DND-41 (cell line): ENCODE measurements around the gene NF1.

Source experiments
- ATAC-seq: fragments of 200-7000 bp; cut with Tn5 transposase; 3 replicates; pipeline ENCODE4 v1.9.1; 2021; ENCODE audit warnings: low read depth; ENCODE audit not compliant: insufficient read depth
- DNase-seq: peaks from one replicate; pipeline ENCODE4 v3.0.0-alpha.2; 2020
- H2AFZ ChIP-seq: 2 replicates; pipeline ENCODE4 v1.6.0; 2012; ENCODE audit warnings: low read depth, low read length
- H3K27ac ChIP-seq: 2 replicates; pipeline ENCODE4 v1.5.1; 2012; ENCODE audit warnings: low read length, inconsistent platforms
- H3K27me3 ChIP-seq: fragments of 200-600 bp; sonication (generic); 2 replicates; pipeline ENCODE4 v1.6.0; 2012; ENCODE audit warnings: low read length, mild to moderate bottlenecking, inconsistent platforms; ENCODE audit not compliant: insufficient read depth, poor library complexity
- H3K36me3 ChIP-seq: 2 replicates; pipeline ENCODE4 v1.5.1; 2012; ENCODE audit warnings: low read length, inconsistent platforms; ENCODE audit not compliant: insufficient read depth
- H3K4me1 ChIP-seq: 2 replicates; pipeline ENCODE4 v1.5.1; 2012; ENCODE audit warnings: mild to moderate bottlenecking, low read length; ENCODE audit not compliant: insufficient read depth
- H3K4me2 ChIP-seq: 2 replicates; pipeline ENCODE4 v1.6.0; 2012; ENCODE audit warnings: mild to moderate bottlenecking, moderate library complexity, low read length, inconsistent platforms; ENCODE audit not compliant: insufficient read depth
- H3K4me3 ChIP-seq, 2 experiments: fragments of 200-600 bp in 1 of 2; shearing (Covaris generic) in 1 of 2; 2 replicates each; pipeline ENCODE4 v1.5.1; 2012 to 2016; ENCODE audit warnings: inconsistent platforms in 2 of 2, low read length in 2 of 2, mild to moderate bottlenecking in 2 of 2, low read depth in 1 of 2, moderate library complexity in 1 of 2
- H3K79me2 ChIP-seq: 2 replicates; pipeline ENCODE4 v1.6.0; 2012; ENCODE audit warnings: low read length, inconsistent platforms; ENCODE audit not compliant: insufficient read depth
- H3K9ac ChIP-seq: 2 replicates; pipeline ENCODE4 v1.6.0; 2012; ENCODE audit warnings: low read depth, mild to moderate bottlenecking, inconsistent platforms, low read length, moderate library complexity
- H3K9me3 ChIP-seq: 2 replicates; pipeline ENCODE4 v1.5.1; 2012; ENCODE audit warnings: low read length, moderate library complexity, mild to moderate bottlenecking, inconsistent platforms; ENCODE audit not compliant: insufficient read depth, severe bottlenecking
- H4K20me1 ChIP-seq: 2 replicates; pipeline ENCODE4 v1.6.0; 2012; ENCODE audit warnings: low read length; ENCODE audit not compliant: insufficient read depth
- EZH2 ChIP-seq: IDR thresholded peaks from 3 replicates; pipeline ENCODE4 v1.6.1; 2012; ENCODE audit warnings: borderline replicate concordance, low read depth, mild to moderate bottlenecking, moderate library complexity, low read length, inconsistent platforms; ENCODE audit not compliant: severe bottlenecking
- TF ChIP-seq, protein P1 (sequence below): IDR thresholded peaks from 2 replicates; pipeline ENCODE4 v1.5.1; 2012; ENCODE audit warnings: borderline replicate concordance, low read length, moderate library complexity, mild to moderate bottlenecking; ENCODE audit not compliant: poor library complexity, severe bottlenecking; ENCODE audit errors: extremely low read depth

NF1 gene

DNA sequence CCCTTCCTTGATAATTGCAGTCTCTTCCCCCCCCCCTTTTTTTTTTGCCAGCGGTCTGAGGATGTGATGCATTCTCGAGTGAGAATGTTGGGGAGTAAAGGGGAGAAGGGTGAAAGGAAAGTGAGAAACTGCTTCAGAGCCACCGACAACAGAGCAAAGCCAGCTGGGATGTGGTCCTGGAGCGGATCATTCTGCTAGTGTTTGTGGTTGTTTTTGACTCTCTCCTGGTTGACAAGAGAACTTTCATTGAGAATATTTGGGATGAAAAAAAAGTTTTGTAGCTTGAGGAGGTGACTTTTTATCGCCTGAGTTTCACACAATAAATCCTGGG is 1.3 kb downstream of the NF1 start:
- H3K79me2 ChIP-seq: peaks cover 57% of the 10 kb centered on the region
- peak overlapping the region; percentile 88 for H2AFZ ChIP-seq

DNA sequence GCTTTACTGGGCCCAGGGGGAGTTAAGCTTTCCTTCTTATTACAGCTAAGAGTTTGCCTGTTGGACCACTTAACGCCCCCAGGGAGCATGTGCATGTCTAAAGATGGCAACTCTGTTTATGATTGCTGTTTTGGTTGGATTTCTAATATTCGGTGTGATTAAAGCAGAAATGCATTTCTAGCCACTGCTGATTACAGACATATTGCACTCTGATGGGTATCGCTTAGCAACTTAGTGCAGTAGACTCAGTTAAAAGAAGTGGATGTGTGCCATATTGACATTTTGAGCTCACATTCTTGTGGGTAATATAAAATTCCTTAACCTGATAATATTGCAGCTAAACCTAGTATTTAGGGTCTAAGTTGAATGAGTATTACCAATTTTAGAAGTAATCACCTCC is 4.2 kb downstream of the NF1 start:
- DNase-seq (no peak), ATAC-seq (no peak)
- H3K4me2 ChIP-seq: no peak overlapping the region
- no peak for TF ChIP-seq EZH2
- TF ChIP-seq, protein P1, sequence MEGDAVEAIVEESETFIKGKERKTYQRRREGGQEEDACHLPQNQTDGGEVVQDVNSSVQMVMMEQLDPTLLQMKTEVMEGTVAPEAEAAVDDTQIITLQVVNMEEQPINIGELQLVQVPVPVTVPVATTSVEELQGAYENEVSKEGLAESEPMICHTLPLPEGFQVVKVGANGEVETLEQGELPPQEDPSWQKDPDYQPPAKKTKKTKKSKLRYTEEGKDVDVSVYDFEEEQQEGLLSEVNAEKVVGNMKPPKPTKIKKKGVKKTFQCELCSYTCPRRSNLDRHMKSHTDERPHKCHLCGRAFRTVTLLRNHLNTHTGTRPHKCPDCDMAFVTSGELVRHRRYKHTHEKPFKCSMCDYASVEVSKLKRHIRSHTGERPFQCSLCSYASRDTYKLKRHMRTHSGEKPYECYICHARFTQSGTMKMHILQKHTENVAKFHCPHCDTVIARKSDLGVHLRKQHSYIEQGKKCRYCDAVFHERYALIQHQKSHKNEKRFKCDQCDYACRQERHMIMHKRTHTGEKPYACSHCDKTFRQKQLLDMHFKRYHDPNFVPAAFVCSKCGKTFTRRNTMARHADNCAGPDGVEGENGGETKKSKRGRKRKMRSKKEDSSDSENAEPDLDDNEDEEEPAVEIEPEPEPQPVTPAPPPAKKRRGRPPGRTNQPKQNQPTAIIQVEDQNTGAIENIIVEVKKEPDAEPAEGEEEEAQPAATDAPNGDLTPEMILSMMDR: no peak
- H3K27me3 ChIP-seq: no peaks in the 10 kb centered on the region
- H4K20me1 ChIP-seq: peaks cover 28% of the 10 kb centered on the region; the same call in 1 of the 2 replicates
- peaks cover 26% of the 10 kb centered on the region for H3K4me1 ChIP-seq
- H3K36me3 ChIP-seq: no peaks in the 10 kb centered on the region; the same call in 1 of the 2 replicates
- no peak overlapping the region for H3K27ac ChIP-seq
- no peaks in the 10 kb centered on the region for H3K9me3 ChIP-seq
- no peak overlapping the region for H3K9ac ChIP-seq
- no peak overlapping the region for H3K4me3 ChIP-seq
- H2AFZ ChIP-seq: no peak overlapping the region
- H3K79me2 ChIP-seq: peaks cover 87% of the 10 kb centered on the region

More for the DNA sequence above, 1.3 kb downstream of the NF1 start:
- H3K9ac ChIP-seq: peak overlapping the region; percentile 91
- H3K27ac ChIP-seq: peak overlapping the region; percentile 88
- no peaks in the 10 kb centered on the region; the same call in 1 of the 2 replicates for H3K36me3 ChIP-seq
- H3K27me3 ChIP-seq: no peaks in the 10 kb centered on the region
- ATAC-seq (peak; percentile 7; the same call in 1 of the 3 replicates), DNase-seq (no peak)
- peak overlapping the region; percentile 84 for H3K4me2 ChIP-seq
- no peaks in the 10 kb centered on the region for H3K9me3 ChIP-seq
- H3K4me3 ChIP-seq: peak overlapping the region; percentile 69 to 99; a peak in 3 of 4 replicates
- peaks cover 29% of the 10 kb centered on the region for H3K4me1 ChIP-seq
- H4K20me1 ChIP-seq: peaks cover 12% of the 10 kb centered on the region; the same call in 1 of the 2 replicates
- no peak for TF ChIP-seq EZH2
- TF ChIP-seq, protein P1: no peak

GRCh38 chr17:31100840-31101459 is 6.2 kb downstream of the NF1 start:
- Histone ChIP-seq H3K27ac (no peak overlapping the region), H3K9me3 (no peaks in the 10 kb centered on the region), H3K4me1 (peaks cover 18% of the 10 kb centered on the region), H3K4me3 (no peak overlapping the region), H4K20me1 (peaks cover 44% of the 10 kb centered on the region), H3K27me3 (no peaks in the 10 kb centered on the region), H2AFZ (no peak overlapping the region), H3K36me3 (no peaks in the 10 kb centered on the region), H3K9ac (no peak overlapping the region), H3K4me2 (0 out of 2 replicates have a peak overlapping the region, but pooled peaks have one; percentile 12), H3K79me2 (peaks cover 94% of the 10 kb centered on the region)
- TF ChIP-seq, protein P1: no peak
- TF ChIP-seq EZH2: no peak
- no peak for DNase-seq
- no peak for ATAC-seq
